HG02623 (cell line): ENCODE measurements around the gene GGT5.
"Not testable (repeated sequence)": the region's sequence is repeated elsewhere in the genome, so short reads cannot be mapped to it uniquely, and the experiment has no call there.

Source experiments
- ATAC-seq: cut with Tn5 transposase; IDR thresholded peaks from one replicate; pipeline ENCODE4 v1.9.1; 2021; ENCODE audit warnings: moderate library complexity; ENCODE audit not compliant: unreplicated experiment

The GGT5 gene

GRCh38 chr22:24264329-24264896 is 19.5 kb upstream of the GGT5 start:
- ATAC-seq: not testable (repeated sequence)

GRCh38 chr22:24263479-24263878 is 18.6 kb upstream of the GGT5 start:
- ATAC-seq: not testable (repeated sequence)

- not testable (repeated sequence) for ATAC-seq
Measured at GRCh38 chr22:24262185-24262749, 17.4 kb upstream of the GGT5 start.

GRCh38 chr22:24259459-24259858 is 14.6 kb upstream of the GGT5 start:
- ATAC-seq: not testable (repeated sequence)

- ATAC-seq: not testable (repeated sequence)
Measured at GRCh38 chr22:24256736-24257135, 11.9 kb upstream of the GGT5 start.

- ATAC-seq: not testable (repeated sequence)
Measured at GRCh38 chr22:24256136-24256535, 11.3 kb upstream of the GGT5 start.

GRCh38 chr22:24253126-24253525 is 8.2 kb upstream of the GGT5 start:
- ATAC-seq: not testable (repeated sequence)

GRCh38 chr22:24251286-24251685 is 6.4 kb upstream of the GGT5 start:
- not testable (repeated sequence) for ATAC-seq

- not testable (repeated sequence) for ATAC-seq
Measured at GRCh38 chr22:24249413-24249812, 4.5 kb upstream of the GGT5 start.

GRCh38 chr22:24248611-24249010 is 3.7 kb upstream of the GGT5 start:
- not testable (repeated sequence) for ATAC-seq

GRCh38 chr22:24247564-24248344 is 2.9 kb upstream of the GGT5 start:
- no peak for ATAC-seq

GRCh38 chr22:24247011-24247507 is 2.2 kb upstream of the GGT5 start:
- no peak for ATAC-seq

GRCh38 chr22:24245584-24246561 is 991 bp upstream of the GGT5 start:
- not testable (repeated sequence) for ATAC-seq

GRCh38 chr22:24244144-24244787 is 616 bp downstream of the GGT5 start:
- no peak for ATAC-seq

- not testable (repeated sequence) for ATAC-seq
Measured at GRCh38 chr22:24243417-24243816, 1.5 kb downstream of the GGT5 start.

GRCh38 chr22:24240985-24241692 is 3.7 kb downstream of the GGT5 start:
- not testable (repeated sequence) for ATAC-seq

- no peak for ATAC-seq
Measured at GRCh38 chr22:24240381-24240780, 4.5 kb downstream of the GGT5 start.

- not testable (repeated sequence) for ATAC-seq
Measured at GRCh38 chr22:24238101-24238694, 6.7 kb downstream of the GGT5 start.

GRCh38 chr22:24236656-24237055 is 8.2 kb downstream of the GGT5 start:
- ATAC-seq: no peak
